ENCODE results near the gene CCDC127.
"Not testable (repeated sequence)": the region's sequence is repeated elsewhere in the genome, so short reads cannot be mapped to it uniquely, and the experiment has no call there.

CCDC127 gene

GRCh38 chr5:171801-172331, 46.1 kb downstream of the CCDC127 start:
- no peak for DNase-seq (ENCODE audit: low spot score)

GRCh38 chr5:170971-171800, 46.8 kb downstream of the CCDC127 start:
- no peak for DNase-seq (ENCODE audit: low spot score)

GRCh38 chr5:169728-170094, 48.2 kb downstream of the CCDC127 start:
- DNase-seq (ENCODE audit: low spot score) = no peak

GRCh38 chr5:169071-169727, 48.8 kb downstream of the CCDC127 start:
- no peak for DNase-seq (ENCODE audit: low spot score)

GRCh38 chr5:167982-168660, 49.8 kb downstream of the CCDC127 start:
- DNase-seq (ENCODE audit: low spot score) = no peak

GRCh38 chr5:167511-167910, 50.4 kb downstream of the CCDC127 start:
- DNase-seq (ENCODE audit: low spot score) = no peak

- DNase-seq (ENCODE audit: low spot score) = no peak
Measured at GRCh38 chr5:166441-167372, 51.2 kb downstream of the CCDC127 start.

- not testable (repeated sequence) for DNase-seq (ENCODE audit: low spot score)
Measured at GRCh38 chr5:164783-165182, 53.2 kb downstream of the CCDC127 start.

GRCh38 chr5:164244-164643, 53.7 kb downstream of the CCDC127 start:
- DNase-seq (ENCODE audit: low spot score) = no peak

- no peak for DNase-seq (ENCODE audit: low spot score)
Measured at GRCh38 chr5:163841-164240, 54.1 kb downstream of the CCDC127 start.

- DNase-seq (ENCODE audit: low spot score) = no peak
Measured at GRCh38 chr5:163338-163620, 54.7 kb downstream of the CCDC127 start.

GRCh38 chr5:162565-163337, 55.2 kb downstream of the CCDC127 start:
- DNase-seq (ENCODE audit: low spot score) = no peak

- no peak for DNase-seq (ENCODE audit: low spot score)
Measured at GRCh38 chr5:162190-162564, 55.8 kb downstream of the CCDC127 start.

GRCh38 chr5:161803-162110, 56.2 kb downstream of the CCDC127 start:
- DNase-seq (ENCODE audit: low spot score) = no peak

- no peak for DNase-seq (ENCODE audit: low spot score)
Measured at GRCh38 chr5:160921-161802, 56.8 kb downstream of the CCDC127 start.

GRCh38 chr5:160173-160510, 57.8 kb downstream of the CCDC127 start:
- no peak for DNase-seq (ENCODE audit: low spot score)

- no peak for DNase-seq (ENCODE audit: low spot score)
Measured at GRCh38 chr5:159448-160172, 58.3 kb downstream of the CCDC127 start.

- DNase-seq (ENCODE audit: low spot score) = no peak
Measured at GRCh38 chr5:158807-159447, 59.0 kb downstream of the CCDC127 start.

- DNase-seq (ENCODE audit: low spot score) = no peak
Measured at GRCh38 chr5:157801-158200, 60.2 kb downstream of the CCDC127 start.

Measured in hematopoietic multipotent progenitor cell treated with erythropoietin and hydrocortisone succinate and interleukin-3 and kit ligand, for 15 days (in vitro differentiated cells).